Measurements from ENCODE around the gene TMEM200C. TPM values are rescaled to one million over a fixed set of nuclear protein-coding genes. Genes with fewer than 3 reads are reported as not detected.

The TMEM200C gene
- total RNA-seq, 1 experiment from 2014 or later = not detected

DNA sequence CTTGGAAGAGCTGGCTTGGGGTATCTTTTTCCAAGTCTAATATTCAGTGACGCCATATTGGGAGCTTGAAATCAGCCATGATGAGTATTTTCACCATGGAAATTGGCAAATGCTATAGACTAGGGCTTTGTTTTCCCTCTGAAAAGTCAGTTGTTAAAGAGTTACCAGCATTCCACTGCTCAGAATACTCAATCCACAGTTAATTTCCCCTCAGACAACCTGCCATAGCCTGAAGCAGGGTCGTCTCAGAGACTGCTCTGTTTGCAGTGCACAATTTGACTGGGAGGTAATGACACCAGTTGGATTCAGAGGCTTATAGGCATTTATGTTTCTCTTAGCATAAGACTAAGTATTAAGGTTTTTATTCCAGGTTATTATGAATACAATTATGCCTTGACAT lies 35.5 kb upstream of the TMEM200C start:
- DNase-seq = no peak
- H3K36me3 Mint-ChIP-seq (ENCODE audit: insufficient read depth, unreplicated experiment) = no peaks in the 10 kb centered on the region
- CTCF ChIA-PET = no interaction called here
- peaks cover 15% of the 10 kb centered on the region for H3K9me3 Mint-ChIP-seq (ENCODE audit: low read depth, unreplicated experiment)
- H3K27ac Mint-ChIP-seq (ENCODE audit: unreplicated experiment) = no peak overlapping the region
- no peak overlapping the region for H3K4me3 Mint-ChIP-seq (ENCODE audit: low read depth, unreplicated experiment)
- TF ChIP-seq, protein P1, sequence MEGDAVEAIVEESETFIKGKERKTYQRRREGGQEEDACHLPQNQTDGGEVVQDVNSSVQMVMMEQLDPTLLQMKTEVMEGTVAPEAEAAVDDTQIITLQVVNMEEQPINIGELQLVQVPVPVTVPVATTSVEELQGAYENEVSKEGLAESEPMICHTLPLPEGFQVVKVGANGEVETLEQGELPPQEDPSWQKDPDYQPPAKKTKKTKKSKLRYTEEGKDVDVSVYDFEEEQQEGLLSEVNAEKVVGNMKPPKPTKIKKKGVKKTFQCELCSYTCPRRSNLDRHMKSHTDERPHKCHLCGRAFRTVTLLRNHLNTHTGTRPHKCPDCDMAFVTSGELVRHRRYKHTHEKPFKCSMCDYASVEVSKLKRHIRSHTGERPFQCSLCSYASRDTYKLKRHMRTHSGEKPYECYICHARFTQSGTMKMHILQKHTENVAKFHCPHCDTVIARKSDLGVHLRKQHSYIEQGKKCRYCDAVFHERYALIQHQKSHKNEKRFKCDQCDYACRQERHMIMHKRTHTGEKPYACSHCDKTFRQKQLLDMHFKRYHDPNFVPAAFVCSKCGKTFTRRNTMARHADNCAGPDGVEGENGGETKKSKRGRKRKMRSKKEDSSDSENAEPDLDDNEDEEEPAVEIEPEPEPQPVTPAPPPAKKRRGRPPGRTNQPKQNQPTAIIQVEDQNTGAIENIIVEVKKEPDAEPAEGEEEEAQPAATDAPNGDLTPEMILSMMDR (IDR thresholded peaks at IDR 0.05; ENCODE audit: unreplicated experiment) = no peak
- H3K4me1 Mint-ChIP-seq (ENCODE audit: low read depth, unreplicated experiment) = no peaks in the 10 kb centered on the region
- peaks cover 39% of the 10 kb centered on the region for H3K27me3 Mint-ChIP-seq (ENCODE audit: unreplicated experiment)
- BruUV-seq (replicated peaks) = no TSS peak
- intact Hi-C loops (cut with micrococcal nuclease; ENCODE audit: unreplicated experiment) = no loop called here

DNA sequence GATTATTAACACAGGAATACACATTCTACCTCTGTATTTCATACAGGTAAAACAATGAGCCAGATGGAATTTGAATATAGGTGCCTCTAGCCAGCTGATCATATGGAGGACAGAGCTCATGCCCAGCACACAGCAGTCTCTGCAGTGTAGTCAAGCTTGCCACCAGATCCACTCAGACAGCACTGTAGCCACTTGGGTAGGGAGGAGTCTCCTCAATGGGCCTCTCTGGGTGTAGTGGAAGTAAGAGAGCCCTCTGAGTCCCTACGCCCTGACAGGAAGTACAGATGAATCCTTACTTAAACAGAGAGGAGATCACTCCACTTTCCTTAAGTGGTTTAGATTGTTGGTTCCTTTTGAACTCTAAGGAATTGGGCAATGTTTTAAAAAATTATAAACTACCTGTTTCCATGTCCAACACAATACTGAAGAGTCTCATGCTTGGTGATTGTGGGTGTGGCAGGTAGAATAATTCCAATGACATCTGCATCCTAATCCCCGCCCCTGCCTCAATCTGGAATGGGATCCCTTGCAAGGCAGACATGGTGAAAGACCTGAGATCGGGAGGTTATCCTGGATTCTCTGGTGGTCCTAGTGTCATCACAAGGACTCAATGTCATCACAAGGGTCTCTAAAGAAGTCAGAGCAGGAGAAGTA lies 23.0 kb upstream of the TMEM200C start:
- CTCF ChIA-PET = no interaction called here
- intact Hi-C loops (cut with micrococcal nuclease; ENCODE audit: unreplicated experiment) = no loop called here
- Mint-ChIP-seq H3K9me3 (ENCODE audit: low read depth, unreplicated experiment) (peaks cover 7% of the 10 kb centered on the region), H3K4me1 (ENCODE audit: low read depth, unreplicated experiment) (no peaks in the 10 kb centered on the region), H3K36me3 (ENCODE audit: insufficient read depth, unreplicated experiment) (no peaks in the 10 kb centered on the region), H3K4me3 (ENCODE audit: low read depth, unreplicated experiment) (no peak overlapping the region), H3K27ac (ENCODE audit: unreplicated experiment) (no peak overlapping the region), H3K27me3 (ENCODE audit: unreplicated experiment) (peaks cover 16% of the 10 kb centered on the region)
- no TSS peak for BruUV-seq (replicated peaks)
- no peak for DNase-seq
- TF ChIP-seq, protein P1 (IDR thresholded peaks at IDR 0.05; ENCODE audit: unreplicated experiment) = no peak

DNA sequence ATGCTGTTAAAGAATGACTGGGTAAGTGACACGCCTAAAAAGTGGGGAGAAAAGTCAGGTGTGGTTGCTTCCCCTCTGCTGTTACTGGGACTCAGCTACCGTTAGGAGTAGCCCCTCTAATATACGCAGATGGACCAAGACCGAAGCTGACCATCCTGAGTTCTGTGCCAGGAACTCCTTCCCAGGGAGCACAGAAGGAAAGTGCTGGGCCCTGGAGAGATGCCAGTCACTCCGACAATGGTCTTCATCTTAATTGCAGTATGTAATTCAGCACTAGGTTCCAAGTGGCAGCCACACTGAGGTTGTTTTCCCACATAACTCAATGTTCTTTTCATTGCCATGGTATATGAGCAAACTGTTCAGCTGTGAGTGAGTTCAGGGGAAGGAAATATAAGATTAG lies 19.6 kb upstream of the TMEM200C start:
- peaks cover 4% of the 10 kb centered on the region for H3K27me3 Mint-ChIP-seq (ENCODE audit: unreplicated experiment)
- no peaks in the 10 kb centered on the region for H3K4me1 Mint-ChIP-seq (ENCODE audit: low read depth, unreplicated experiment)
- no peak overlapping the region for H3K4me3 Mint-ChIP-seq (ENCODE audit: low read depth, unreplicated experiment)
- TF ChIP-seq, protein P1 (IDR thresholded peaks at IDR 0.05; ENCODE audit: unreplicated experiment) = no peak
- intact Hi-C loops (cut with micrococcal nuclease; ENCODE audit: unreplicated experiment) = no loop called here
- no TSS peak for BruUV-seq (replicated peaks)
- no peak overlapping the region for H3K27ac Mint-ChIP-seq (ENCODE audit: unreplicated experiment)
- no peak for DNase-seq
- CTCF ChIA-PET = no interaction called here
- no peaks in the 10 kb centered on the region for H3K36me3 Mint-ChIP-seq (ENCODE audit: insufficient read depth, unreplicated experiment)
- H3K9me3 Mint-ChIP-seq (ENCODE audit: low read depth, unreplicated experiment) = peaks cover 6% of the 10 kb centered on the region

DNA sequence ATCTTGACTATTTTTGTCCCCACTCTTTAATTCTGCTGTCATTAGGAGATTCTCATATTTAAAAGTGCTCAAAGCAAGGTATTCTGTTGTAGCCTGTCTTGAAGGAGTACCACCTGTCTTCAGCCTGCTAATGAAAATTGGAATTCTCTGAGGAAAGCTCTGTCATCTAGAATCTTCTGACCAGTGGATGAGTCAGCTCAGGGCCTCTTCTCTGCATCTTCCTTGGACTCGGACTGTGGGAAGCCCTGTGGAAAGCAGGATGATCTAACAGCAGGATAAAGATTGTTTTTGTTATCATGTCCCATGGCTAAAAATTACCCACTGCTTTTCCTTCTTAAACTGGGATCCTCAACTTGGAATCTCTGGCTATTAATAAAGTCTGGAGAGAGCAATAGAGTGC lies 18.7 kb upstream of the TMEM200C start:
- H3K36me3 Mint-ChIP-seq (ENCODE audit: insufficient read depth, unreplicated experiment) = no peaks in the 10 kb centered on the region
- H3K9me3 Mint-ChIP-seq (ENCODE audit: low read depth, unreplicated experiment) = peaks cover 6% of the 10 kb centered on the region
- H3K27ac Mint-ChIP-seq (ENCODE audit: unreplicated experiment) = no peak overlapping the region
- no peaks in the 10 kb centered on the region for H3K4me1 Mint-ChIP-seq (ENCODE audit: low read depth, unreplicated experiment)
- no peaks in the 10 kb centered on the region for H3K27me3 Mint-ChIP-seq (ENCODE audit: unreplicated experiment)
- no peak for DNase-seq
- no peak overlapping the region for H3K4me3 Mint-ChIP-seq (ENCODE audit: low read depth, unreplicated experiment)
- intact Hi-C loops (cut with micrococcal nuclease; ENCODE audit: unreplicated experiment) = no loop called here
- TF ChIP-seq, protein P1 (IDR thresholded peaks at IDR 0.05; ENCODE audit: unreplicated experiment) = no peak
- no TSS peak for BruUV-seq (replicated peaks)
- CTCF ChIA-PET = no interaction called here
